ENCODE data around the gene KLB.

GRCh38 chr4:39497909-39498726 is 91.4 kb downstream of the KLB start:
- no peak for TF ChIP-seq POLR2A (IDR thresholded peaks at IDR 0.05)
- TF ChIP-seq, protein P1, sequence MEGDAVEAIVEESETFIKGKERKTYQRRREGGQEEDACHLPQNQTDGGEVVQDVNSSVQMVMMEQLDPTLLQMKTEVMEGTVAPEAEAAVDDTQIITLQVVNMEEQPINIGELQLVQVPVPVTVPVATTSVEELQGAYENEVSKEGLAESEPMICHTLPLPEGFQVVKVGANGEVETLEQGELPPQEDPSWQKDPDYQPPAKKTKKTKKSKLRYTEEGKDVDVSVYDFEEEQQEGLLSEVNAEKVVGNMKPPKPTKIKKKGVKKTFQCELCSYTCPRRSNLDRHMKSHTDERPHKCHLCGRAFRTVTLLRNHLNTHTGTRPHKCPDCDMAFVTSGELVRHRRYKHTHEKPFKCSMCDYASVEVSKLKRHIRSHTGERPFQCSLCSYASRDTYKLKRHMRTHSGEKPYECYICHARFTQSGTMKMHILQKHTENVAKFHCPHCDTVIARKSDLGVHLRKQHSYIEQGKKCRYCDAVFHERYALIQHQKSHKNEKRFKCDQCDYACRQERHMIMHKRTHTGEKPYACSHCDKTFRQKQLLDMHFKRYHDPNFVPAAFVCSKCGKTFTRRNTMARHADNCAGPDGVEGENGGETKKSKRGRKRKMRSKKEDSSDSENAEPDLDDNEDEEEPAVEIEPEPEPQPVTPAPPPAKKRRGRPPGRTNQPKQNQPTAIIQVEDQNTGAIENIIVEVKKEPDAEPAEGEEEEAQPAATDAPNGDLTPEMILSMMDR (IDR thresholded peaks at IDR 0.05) = no peak

All from Peyer's patch (tissue), 4 donors.